Hypothalamus (tissue), 51 donors: ENCODE results near the gene ZFHX3.

ENCODE experiments used
- DNase-seq, 51 donors: peaks; one replicate each; lab custom pipeline; 2025; lab: John Stamatoyannopoulos, UW

Gene ZFHX3

DNA sequence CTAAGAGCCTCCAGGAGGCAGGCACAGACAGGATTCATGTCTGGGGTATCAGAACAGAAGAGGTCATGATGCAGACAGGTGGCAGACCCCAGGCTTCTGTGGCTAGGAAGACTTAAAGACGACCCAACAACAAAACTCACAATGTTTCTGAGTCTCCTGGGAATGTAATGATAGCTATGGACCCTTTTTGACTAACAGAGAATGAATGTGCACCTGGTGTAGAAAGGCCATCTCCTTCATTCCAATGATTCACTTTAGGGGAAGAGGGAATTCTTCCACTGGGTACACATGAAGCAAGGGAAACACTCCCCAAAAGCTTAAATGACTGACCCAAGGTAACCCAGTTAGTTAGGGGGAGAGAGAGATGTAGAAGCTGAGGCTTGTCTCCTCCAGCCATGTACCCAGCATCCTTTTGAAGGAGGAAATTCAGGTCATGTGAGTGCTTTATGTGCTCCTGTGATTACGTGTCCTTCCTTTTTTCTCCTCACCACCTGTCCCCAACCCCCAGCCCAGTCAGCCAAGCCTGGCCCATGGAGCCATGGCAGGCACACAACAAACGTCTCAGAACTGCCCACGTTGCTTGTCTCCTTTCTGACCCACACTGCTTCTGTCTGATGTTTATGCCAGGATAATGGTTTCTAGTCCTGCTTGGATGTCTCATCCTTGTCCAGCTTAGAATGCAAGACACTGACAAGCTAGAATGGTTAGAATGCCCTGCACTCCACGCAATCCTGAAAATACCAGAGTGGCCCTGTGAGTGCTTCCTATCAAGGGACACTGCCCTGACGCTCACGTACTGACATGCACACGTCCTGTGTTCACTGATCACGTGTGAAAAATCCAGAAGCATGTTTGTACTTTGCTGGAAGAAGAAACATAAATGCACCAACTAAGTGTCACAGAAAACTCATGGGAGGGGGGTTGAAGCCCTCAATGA is 156.4 kb downstream of the ZFHX3 start:
- no peak for DNase-seq

DNA sequence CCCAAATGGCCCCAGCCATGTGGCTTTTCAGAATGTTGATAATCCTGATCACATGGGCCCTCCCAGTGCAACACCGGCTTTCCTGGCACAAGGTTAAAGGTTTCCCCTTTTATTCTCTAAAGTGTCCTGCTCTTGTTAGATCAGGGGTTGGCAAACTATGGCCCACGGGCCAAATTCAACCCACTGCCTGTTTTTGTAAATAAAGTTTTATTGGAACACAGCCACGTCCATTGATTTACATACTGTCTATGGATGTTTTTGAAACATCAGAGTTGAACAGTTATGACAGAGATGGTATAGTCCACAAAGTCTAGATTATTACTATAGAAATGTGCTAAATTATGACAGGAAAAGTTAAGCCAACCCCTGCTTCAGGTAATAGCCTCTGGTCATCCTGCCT is 157.3 kb downstream of the ZFHX3 start:
- DNase-seq: no peak

DNA sequence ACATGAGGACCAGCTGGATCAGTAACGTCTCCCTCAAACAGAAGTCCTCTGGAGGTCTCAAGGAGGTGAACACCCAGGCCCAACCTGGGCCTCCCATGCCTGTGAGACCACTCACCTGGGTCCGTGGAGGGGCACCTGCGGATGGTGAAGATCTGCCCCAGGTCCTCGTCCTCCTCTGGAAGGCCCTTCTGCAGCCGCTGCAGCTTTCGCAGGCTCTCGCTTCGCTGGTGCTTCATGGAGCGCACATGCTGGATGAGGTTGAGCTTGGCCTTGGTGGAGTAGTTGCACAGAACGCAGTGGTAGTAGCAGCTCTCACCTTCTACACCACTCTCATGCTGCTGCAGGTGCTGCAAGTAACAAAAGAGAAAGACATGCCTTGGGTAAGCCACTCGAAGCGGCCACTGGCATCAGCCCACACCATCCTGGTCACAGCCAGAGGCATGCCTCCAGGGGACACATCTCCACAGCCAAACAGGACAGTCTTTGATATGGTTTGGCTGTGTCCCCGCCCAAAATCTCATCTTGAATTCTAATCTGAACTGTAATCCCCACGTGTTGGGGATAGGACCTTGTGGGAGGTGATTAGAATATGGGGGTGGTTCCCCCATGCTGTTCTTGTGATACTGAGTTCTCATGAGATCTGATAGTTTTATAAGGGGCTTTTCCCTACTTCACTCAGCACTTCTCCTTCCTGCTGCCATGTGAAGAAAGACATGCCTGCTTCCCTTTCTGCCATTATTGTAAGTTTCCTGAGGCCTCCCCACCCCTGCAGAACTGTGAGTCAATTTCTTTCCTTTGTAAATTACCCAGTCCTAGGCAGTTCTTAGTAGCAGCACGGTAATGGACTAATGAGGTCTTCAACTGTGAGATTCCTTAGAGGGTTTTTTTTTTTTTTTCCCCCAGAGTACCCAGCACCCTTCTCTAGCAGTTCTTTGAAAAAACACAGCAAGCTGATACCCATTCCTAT is 158.0 kb downstream of the ZFHX3 start:
- DNase-seq: no peak

DNA sequence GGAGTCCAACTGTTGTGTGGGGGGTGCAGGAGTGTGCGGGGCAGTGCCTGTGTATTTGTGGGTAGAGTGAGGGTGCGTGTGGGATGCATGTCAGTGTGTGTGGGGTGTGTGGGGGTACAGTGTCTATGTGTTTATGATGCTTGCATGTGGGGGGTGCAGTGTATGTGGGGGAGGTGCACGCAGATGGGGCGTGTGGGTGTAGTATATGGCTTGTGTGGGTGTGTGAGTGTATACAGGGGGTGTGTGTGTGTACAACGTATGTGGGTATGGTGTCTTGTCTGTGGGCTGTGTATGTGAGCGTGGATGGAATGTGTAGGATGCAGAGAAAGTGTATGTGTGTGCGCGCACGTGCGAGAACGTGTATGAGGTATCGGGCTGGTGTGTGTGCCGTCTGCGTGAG is 160.4 kb downstream of the ZFHX3 start:
- DNase-seq: no peak

DNA sequence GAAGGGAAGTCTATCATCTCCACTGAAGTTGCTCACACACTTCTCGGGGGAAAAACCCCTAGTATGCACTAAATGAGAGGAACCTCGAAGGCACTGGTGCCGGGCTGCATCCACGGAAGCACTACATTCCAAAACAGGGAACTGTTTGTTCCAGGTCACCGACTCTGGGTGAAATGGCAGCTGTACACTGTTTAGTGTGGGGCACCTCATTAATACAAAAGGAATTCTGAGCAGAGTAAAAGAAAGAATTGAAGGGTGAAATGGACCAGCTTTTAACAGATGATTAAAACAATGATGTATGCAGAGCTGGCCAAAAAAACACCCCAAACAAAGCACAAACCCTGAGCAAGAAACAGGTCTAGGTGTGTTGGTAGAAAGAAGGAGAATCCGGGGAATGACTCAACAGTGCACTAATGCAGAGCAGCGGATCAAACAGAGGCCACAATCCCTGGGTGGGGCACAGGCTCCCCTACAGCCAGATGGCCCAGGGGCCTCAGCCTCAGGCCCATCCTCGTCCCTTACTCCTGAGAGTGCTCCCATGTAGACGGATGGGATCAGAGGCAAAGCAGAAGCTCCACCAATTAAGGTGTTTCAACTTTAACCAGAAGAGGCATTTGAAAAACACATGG is 161.5 kb downstream of the ZFHX3 start:
- no peak for DNase-seq

DNA sequence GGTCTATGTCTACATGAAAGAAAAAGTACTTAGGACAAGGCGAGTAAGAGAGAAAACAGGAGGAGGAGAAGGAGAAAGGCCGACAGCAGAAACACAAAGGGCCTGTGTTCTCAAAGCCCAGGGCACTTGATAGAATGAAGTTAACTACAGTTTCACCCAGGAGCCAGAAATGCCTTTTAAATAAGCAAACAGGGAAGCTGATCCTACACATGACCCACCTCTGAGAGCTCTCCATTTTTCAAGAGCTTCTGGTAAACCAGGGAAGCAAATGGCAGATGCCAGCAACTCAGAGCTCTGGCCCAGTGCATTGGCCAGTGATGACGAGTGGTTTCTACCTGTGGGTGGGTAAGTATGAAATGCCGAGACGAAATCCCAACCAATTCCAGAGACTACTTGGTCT is 163.4 kb downstream of the ZFHX3 start:
- DNase-seq: no peak

DNA sequence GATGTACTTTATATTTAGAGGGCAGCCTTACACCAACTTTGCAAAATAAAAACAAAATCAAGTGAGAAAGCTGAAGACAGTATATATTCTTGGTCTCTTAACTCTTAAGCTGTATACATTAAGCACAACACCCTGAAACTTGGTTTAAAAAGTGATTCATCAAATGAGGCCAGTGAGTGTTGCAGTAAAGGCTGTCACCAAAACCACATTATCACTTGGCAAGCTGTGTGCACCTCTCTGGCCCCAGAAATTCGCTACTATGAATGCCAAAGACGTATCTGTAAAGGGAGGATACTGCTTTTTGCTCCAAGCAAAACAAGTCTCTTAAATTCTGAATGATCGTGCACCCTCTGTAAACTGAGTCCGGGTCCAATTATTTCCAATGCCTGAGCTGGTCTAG is 163.9 kb downstream of the ZFHX3 start:
- DNase-seq: no peak

DNA sequence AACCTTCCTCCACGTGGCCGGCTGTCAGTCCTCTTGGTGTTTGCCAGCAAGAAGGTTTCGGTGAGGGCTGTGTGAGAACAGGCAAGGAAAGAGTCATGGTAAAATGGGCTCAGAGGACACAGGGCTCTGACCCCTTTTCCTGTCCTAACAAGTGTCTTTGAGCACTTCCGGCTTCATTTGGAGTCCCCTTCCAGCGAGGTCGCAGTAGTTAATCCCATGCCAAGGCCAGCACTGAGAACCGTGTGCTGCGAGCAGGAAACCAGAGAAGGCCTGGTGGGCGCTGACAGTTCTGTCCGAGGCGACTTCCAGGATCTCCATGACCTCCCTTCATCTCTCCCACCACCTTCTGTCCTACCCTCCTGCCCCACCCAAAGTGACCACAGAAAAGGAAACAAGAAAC is 168.1 kb downstream of the ZFHX3 start:
- no peak for DNase-seq

DNA sequence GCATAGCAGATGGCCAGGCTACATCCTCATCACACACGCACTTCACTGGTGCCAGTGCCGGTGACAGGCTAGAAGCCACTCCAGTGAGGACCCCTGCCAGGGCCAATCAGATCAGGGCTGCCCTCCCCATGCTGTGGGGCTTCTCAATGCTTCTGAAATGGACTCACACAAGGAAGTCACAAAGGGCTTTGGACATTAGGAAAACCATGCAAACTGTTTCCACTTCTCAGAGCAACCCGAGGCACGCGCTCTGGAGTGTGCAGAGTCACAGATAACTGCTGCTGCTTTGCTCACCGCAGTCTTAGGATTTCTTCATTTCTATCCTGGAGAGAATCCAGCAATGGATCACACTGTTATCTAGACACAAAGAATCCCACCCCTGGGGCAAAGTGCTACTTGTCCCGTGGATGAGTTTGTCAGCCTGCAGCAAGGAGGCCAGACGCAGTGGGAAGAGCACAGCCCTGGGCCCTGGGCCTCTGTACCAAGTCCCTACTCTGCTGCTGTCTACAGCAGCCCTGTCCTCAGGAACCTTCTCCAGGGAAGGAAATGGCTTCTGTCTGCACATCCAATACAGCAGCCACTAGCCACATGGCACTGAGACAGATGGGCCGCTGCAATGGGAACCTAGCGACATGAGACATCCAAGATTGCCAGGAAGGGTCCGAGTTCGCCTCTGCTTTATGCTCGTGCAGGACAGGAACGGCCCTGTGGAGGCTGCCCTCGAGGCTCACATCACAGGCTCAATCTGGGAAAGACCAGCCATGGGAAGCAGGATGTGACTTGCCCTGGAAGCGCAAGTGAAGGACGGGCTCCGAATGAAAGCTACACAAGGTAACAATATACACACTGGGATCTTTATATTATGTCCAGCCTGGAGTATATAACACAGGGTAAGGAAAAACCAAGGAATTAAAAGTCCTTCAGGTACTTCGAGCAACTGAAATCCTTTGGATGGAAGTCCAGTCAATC is 169.3 kb downstream of the ZFHX3 start:
- no peak for DNase-seq

DNA sequence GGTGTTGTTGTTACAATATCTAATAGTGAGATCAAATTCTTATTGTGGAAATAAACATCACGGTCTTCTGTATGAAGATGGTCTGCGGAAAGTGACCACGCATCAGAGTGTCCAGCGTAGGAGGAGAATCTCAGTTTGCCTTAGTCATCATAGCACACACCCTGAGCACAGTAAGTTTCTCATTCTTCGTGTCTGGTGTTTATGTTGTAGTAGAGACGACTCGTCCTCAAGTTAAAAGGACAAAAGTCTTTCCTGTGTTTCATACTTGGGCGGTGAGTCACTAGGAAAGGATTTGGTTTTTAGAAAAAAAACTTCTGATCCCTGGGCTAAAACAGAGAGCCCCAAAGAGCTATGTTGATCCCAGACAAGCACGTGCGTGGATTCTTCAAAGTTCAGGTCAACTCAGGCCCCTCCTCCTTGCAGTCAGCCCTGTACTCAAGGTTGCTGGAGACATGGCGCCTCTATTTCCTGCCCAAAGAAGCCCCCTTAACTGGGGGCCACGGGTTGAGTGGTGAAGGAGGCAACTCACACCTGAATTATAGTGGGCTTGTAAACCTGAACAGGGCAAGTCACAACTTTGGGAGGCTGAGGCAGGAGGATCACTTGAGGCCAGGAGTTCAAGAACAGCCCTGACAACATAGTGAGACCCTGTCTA is 170.4 kb downstream of the ZFHX3 start:
- DNase-seq: no peak

DNA sequence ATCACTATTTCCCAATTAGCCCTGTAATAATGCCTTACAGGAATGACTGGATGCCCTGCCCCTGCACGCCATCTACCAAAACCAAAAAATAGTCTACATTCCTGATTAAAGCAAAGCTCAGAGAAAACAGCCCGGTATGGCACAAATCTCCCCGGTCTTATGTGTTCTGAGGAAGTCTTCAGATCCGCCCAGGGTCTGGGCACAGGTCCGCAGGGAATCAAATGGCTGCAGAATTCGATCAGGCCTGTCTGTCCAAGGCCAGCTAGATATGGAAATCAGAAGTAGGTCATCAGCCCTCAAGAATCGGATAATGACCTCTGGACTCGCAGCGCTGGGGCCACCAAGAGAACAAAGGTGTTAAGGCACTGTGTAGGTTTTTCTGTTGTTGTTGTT is 171.0 kb downstream of the ZFHX3 start:
- no peak for DNase-seq

DNA sequence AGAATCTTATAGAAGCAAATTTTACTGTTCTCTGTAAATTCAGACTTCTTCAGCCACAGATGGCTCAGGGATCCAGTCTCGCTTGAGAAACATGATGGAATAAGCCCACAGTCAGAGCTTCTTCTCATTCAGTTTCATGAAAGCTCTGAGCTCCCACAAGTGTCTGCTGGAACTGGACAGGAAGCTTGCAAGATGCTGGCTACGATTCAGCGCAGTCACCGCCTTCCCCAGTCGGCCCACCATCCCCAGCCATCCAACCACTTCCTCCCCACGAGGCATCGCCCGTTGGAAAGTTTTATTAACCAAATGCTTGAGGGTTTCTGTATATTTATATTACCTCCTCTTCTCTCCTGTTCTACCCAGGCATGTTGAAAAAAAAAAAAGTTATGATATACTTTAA is 171.7 kb downstream of the ZFHX3 start:
- DNase-seq: peak in 2 of 51 donors; percentile 10 to 17

DNA sequence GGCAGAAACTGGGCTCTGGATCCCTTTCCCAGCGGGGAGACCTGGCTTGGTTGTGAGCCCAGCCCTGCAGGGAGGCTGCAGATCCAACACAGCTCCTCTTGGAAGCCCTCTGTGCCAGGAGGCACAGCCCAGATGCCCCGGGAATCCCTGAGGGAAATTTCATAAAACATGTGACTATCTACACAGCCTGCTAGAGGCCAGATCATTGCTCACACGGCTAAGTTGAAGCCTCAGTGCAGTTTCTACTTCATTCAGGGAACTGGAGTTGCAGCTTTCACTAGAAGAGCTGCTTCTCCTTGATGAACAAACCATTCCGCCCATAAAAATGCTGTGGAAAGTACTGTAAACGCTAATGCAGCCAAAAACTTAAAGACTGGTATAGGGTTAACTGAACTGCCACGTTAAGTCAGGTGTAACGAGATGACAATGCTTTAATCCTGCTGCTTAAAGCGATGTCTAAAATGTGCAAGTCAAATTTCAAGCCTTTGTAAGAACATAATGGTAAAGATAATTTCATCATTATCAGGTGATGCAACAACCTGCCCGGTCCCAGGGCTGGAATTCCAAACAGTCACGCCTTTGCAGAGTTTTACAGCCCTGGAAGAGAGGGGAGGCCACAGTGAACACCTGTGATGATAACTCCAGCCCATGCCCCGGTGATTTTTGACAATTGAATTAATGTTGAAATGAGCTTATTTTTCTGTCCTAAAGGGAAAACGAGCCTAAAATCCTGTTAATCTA is 172.5 kb downstream of the ZFHX3 start:
- no peak for DNase-seq

DNA sequence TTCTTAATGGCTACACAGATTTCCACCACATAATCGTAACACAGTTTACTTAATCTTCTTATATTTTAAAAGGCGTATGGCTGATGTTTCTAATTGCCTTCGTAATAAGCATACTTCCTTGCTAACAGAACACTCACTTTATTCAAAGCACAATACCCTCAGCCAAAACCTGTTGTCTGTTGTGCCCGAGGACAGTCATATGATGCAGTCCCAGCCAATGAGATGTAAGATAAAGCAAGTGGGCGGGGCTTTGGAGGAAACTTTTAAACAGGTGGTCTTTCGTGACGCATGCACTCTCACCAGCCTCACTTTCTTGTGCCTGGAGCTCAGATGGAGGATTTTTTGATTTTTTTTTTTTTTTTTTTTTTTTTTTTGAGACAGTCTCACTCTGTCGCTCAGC is 174.1 kb downstream of the ZFHX3 start:
- DNase-seq: no peak

DNA sequence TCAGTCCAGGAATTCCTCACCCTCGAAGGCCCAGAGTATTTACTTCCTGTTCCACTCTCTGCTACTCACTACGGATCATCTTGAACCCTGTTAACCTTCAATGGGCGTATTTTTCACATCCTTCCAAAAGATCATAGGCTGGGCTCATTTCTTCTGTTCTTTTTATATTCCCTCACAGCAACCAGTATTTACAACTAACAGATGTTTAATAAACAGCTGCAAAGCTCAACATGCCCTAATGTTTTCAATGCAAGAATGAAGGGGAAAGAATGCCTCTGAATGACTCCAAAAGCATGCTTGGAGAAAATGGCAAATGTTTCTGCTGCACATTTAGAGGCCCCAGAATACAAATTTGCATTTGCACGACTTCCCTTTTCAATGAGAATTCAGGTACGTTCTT is 174.9 kb downstream of the ZFHX3 start:
- no peak for DNase-seq

DNA sequence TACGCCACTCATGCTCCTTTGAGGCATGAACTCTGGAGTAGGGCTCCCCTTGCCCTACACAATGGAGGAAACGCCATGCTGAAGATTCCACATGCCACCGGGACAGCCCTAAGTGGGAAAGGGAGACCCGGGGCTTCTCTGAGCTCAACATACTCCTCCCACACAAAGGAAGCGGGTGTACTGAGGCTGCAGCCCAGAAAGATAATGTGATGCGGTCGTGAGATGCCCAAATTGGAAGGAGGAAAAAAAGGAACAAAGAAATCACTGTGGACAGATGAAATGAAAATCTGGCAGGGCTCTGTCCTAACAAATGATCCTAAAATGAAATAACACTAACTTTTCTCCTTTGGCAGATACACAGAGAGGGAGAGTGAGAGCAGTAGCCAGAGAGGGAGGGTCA is 182.1 kb downstream of the ZFHX3 start:
- DNase-seq: no peak

DNA sequence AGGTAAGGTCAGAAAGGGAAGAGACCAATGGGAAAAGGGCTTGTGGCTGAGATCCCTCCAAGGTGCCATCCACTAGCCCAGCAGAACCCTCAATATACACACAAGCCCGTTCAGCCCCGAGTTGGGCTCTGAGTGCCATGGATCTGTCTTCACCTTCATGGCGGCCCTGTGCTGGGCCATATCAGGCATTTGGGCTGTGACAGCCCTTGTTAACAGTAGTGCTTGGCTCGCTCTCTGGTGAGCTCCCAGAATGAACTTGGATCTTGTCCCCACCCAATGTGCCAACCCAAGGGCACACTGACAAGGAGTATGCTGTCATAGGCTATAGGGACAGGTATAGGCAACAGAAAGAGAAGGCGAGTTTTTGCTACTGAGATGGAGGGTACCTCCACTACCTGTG is 182.7 kb downstream of the ZFHX3 start:
- DNase-seq: no peak

DNA sequence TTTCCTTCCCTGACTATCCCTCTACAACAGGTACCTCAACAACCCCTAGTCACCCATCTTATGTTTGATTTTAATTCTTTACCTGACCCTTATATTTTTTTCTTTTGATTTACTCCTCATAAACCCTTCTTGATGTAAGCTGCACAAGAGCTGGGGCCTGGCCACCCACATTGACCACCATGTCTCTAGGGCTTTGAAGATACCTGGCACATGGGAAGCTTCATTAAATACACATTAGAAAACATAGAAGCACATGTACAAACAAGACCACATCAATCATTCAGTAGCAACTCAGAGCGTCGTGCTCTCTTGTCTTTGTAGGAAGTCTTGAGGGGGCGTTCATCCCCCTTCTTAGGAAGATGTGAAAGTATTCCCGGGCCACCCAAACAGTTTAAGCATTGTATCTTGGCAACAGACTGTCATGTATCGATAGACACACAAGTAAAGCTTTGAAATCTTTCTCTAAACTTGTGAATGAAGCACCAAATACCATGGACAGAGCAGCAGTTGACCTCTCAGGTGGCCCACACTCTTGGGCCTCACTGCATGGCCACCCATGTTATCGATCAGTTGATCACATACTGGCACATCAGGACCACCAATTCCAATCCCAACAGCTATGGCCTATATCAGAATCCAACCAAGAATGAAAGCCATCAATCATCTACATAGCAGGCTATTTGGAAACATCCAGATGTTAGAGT is 183.6 kb downstream of the ZFHX3 start:
- DNase-seq: no peak
